Pancreas (tissue), 10 donors: Measurements from ENCODE around the gene SASH1. TPM values are rescaled to one million over a fixed set of nuclear protein-coding genes. Genes with fewer than 3 reads are reported as not detected.

ENCODE experiments used
- ATAC-seq, 4 donors: fragments of 200-7000 bp; cut with Tn5 transposase; one replicate each; pipeline versions ENCODE4 v1.8.0 to v1.9.1; 2020; ENCODE audit warnings: mild to moderate bottlenecking in 4 of 4, moderate library complexity in 4 of 4
- DNase-seq, 6 donors: peaks; one replicate each; pipeline ENCODE4 v3.0.0-alpha.2; 2020
- FAIRE-seq: peaks from 2 replicates; lab custom pipeline; 2012; peaks lifted over from hg19 to GRCh38; lab: Jason Lieb, UNC
- H3K27ac ChIP-seq, 4 donors: fragments of 200-600 bp; sonication (generic); 1 replicate in 3 of 4; 2 replicates in 1 of 4; pipeline versions ENCODE4 v1.5.0 to v1.8.0; 2020
- H3K27me3 ChIP-seq, 4 donors: fragments of 200-600 bp; one replicate each; pipeline ENCODE4 v1.8.0; 2021
- H3K36me3 ChIP-seq, 3 donors: fragments of 200-600 bp; sonication (generic) in 1 of 3; one replicate each; pipeline versions ENCODE4 v1.5.0 to v1.8.0; 2020 to 2021
- H3K4me1 ChIP-seq, 3 donors: fragments of 200-600 bp; one replicate each; pipeline ENCODE4 v1.8.0; 2021
- H3K4me3 ChIP-seq, 4 donors: fragments of 200-600 bp; sonication (generic) in 2 of 4; one replicate each; pipeline versions ENCODE4 v1.5.0 to v1.8.0; 2020 to 2021
- H3K9me3 ChIP-seq, 4 donors: fragments of 200-600 bp; one replicate each; pipeline ENCODE4 v1.8.0; 2021
- CTCF ChIP-seq, 4 donors: fragments of 200-600 bp; sonication (generic) in 3 of 4; IDR thresholded peaks; one replicate each; pipeline versions ENCODE4 v1.5.0 to v1.8.0; 2021; ENCODE audit warnings: antibody characterized with exemption in 4 of 4
- WGBS, 2 donors: extraction: QIAGEN DNeasy Blood & Tissue Kit; methylation state at CpG; one replicate each; pipeline ENCODE4 v1.1.7; 2013; 5-methylcytosine and 5-hydroxymethylcytosine counted together
- intact Hi-C, 3 donors: fragments of 100-400 bp; cut with DNase I; formaldehyde crosslinking; loops; one replicate each; pipeline versions ENCODE4 v1.11.1 to v1.14.2; 2022
- polyA plus RNA-seq, 2 donors: library from polyadenylated mRNA; stranded (reverse); fragments of 200-250 nt; gene quantifications; one replicate each; pipeline ENCODE4 v1.2.3, GENCODE V29; 2013
- total RNA-seq, 6 donors: library from RNA; stranded (reverse); fragmentation: NEBNext Ultra II Directional in 4 of 6; extraction: Animal tissue kit (Norgen Biotek cat#: 25700) in 4 of 6; gene quantifications; one replicate each; pipeline versions ENCODE4 v1.2.1 to v1.2.4, GENCODE V29; 2021 to 2023
- donor health status: healthy with polysubstance abuse.
- donor health status: DM: no; HTN: no; CAD: no; lungs with moderate emphysema.
- donor health status: DM: no; HTN: no; CAD: no.
- donor health status: control.
- donor health status: control.
- donor health status: Bipolar disorder and iron deficiency.
- donor health status: DM: yes; HTN: yes; CAD: no.
- donor health status: DM: no; HTN: no; CAD: no.
- donor health status: DM: no; HTN: no; CAD: no.
- donor health status: DM: yes; HTN: yes; CAD: no.

The SASH1 gene
- total and polyA plus RNA-seq, 8 donors = 5.1 to 15.3 (median 8.9) TPM

- ATAC-seq = no peak
- Histone ChIP-seq H3K27ac (no peak overlapping the region), H3K36me3 (peaks cover 0 to 9% (median 0%) of the 10 kb centered on the region in 3 donors), H3K4me3 (no peak overlapping the region), H3K27me3 (no peaks in the 10 kb centered on the region), H3K4me1 (no peaks in the 10 kb centered on the region), H3K9me3 (no peaks in the 10 kb centered on the region)
- WGBS, 2 donors = 90 to 93% methylated on average over 10 of the region's 10 CpGs
- DNase-seq = no peak
- FAIRE-seq = no peak
- intact Hi-C loops = no loop called here
- no peak for TF ChIP-seq CTCF (IDR thresholded peaks at IDR 0.05)
These were observed 128.2 kb downstream of the SASH1 start for GRCh38 chr6:148470606-148471465.

GRCh38 chr6:148471624-148472159 lies 129.1 kb downstream of the SASH1 start:
- FAIRE-seq (no peak), DNase-seq (no peak), ATAC-seq (no peak)
- intact Hi-C loops = no loop called here
- Histone ChIP-seq H3K9me3 (no peaks in the 10 kb centered on the region), H3K27me3 (no peaks in the 10 kb centered on the region), H3K36me3 (peaks cover 0 to 9% (median 0%) of the 10 kb centered on the region in 3 donors), H3K4me1 (no peaks in the 10 kb centered on the region), H3K4me3 (no peak overlapping the region), H3K27ac (no peak overlapping the region)
- no peak for TF ChIP-seq CTCF (IDR thresholded peaks at IDR 0.05)
- WGBS, 2 donors = 89 to 91% methylated on average over 9 of the region's 9 CpGs

GRCh38 chr6:148472171-148473105 lies 129.8 kb downstream of the SASH1 start:
- no peaks in the 10 kb centered on the region for H3K9me3 ChIP-seq
- no peak overlapping the region for H3K27ac ChIP-seq
- WGBS, 2 donors = 86 to 90% methylated on average over 12 of the region's 12 CpGs
- DNase-seq (no peak), FAIRE-seq (no peak), ATAC-seq (no peak)
- no peak overlapping the region for H3K4me3 ChIP-seq
- no peaks in the 10 kb centered on the region for H3K4me1 ChIP-seq
- H3K36me3 ChIP-seq = peaks cover 0 to 9% (median 0%) of the 10 kb centered on the region in 3 donors
- no peaks in the 10 kb centered on the region for H3K27me3 ChIP-seq
- TF ChIP-seq CTCF (IDR thresholded peaks at IDR 0.05) = no peak
- intact Hi-C loops = no loop called here

GRCh38 chr6:148479497-148479896 lies 136.9 kb downstream of the SASH1 start:
- H3K36me3 ChIP-seq = peaks cover 0 to 5% (median 0%) of the 10 kb centered on the region in 3 donors
- no peak overlapping the region for H3K4me3 ChIP-seq
- no peaks in the 10 kb centered on the region for H3K9me3 ChIP-seq
- no peak for TF ChIP-seq CTCF (IDR thresholded peaks at IDR 0.05)
- H3K27me3 ChIP-seq = no peaks in the 10 kb centered on the region
- no peaks in the 10 kb centered on the region for H3K4me1 ChIP-seq
- ATAC-seq (no peak), DNase-seq (no peak), FAIRE-seq (no peak)
- intact Hi-C loops = no loop called here
- H3K27ac ChIP-seq = no peak overlapping the region
- WGBS, 2 donors = 97 to 100% methylated on average over 5 of the region's 5 CpGs
